GM21786 (cell line): Measurements from ENCODE around the gene M1AP.
"Not testable (repeated sequence)": the region's sequence is repeated elsewhere in the genome, so short reads cannot be mapped to it uniquely, and the experiment has no call there.

Source experiments
- ATAC-seq: cut with Tn5 transposase; IDR thresholded peaks from one replicate; pipeline ENCODE4 v1.9.1; 2021; ENCODE audit not compliant: unreplicated experiment

M1AP gene

DNA sequence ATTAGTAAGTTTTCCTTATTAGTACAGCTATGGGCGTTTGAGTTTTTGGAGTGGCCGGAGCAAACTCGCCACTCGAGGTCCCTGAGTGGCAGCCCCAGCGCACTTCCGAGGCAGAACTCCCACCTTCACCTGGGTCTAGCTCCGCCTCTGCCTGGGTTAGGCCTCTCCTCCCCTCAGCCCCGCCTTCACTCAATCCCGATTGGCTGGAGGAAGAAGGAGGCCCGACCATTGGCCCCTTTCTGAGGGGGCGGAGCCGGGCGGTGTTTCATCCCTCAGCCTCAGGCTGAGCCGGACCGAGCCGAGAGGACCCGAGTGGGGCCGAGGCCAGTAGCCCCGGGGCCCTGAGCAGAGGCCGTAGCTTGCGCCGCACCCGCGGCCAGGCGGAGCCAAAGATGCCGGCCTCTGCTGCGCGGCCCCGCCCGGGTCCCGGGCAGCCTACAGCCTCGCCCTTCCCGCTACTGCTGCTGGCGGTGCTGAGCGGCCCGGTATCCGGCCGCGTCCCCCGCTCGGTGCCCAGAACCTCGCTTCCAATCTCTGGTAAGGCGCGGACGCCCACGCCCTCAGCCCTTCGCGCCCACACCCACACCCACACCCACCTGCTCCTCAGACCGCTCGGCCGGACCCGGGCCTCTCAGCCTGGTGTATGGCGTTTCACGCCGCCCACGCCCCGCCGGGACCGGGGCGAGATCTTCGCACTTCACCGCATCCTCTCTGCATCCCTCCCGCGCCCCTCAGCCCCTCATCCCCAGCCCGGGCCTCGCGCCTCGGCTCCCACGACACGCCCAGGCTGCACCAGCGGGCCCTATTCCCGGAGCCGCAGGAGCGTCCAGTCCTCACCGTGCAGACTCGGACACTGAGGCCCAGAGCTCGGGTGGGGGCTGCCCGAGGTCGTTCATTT, 6.1 kb upstream of the M1AP start, which contains the start of gene SEMA4F:
Gene SEMA4F, plus strand, starts transcription at position 263 of the 898 bp plus-strand sequence. Its CDS starts 130 bp downstream, at position 393.
- ATAC-seq: peak; percentile 100

GRCh38 chr2:74653589-74653984, 5.5 kb upstream of the M1AP start:
- peak; percentile 17 for ATAC-seq

DNA sequence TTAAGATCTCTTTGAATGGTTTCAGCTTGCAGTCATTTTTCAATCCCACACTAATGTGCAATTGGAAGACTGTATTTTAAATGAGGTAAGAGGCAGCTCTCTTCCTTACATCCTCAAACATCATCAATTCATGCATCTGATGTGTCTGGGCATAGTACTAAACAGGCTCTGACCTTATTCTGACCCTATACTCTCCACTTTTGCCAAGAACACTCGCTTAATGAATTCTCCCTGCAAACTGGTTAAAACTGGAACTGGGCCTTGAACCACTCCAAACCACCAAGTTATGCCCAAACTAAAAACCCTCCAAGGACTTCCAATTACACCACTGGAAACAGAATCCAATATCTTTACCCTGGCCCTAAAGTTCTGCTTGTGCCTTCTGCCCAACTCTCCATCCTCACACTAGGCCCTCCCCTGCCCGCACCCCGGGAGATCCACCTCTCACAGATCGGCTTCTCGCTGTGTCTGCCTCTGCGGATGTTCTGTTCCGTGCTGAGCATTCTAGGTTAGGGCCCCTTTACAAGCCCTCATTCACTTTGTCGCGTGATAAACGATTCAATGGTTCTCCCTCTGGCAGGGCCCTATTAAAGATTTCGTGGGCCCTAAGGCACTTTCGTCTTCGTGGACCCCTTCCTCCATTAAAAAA, 1.2 kb downstream of the M1AP start:
- no peak for ATAC-seq

GRCh38 chr2:74646201-74646600, 1.9 kb downstream of the M1AP start:
- no peak for ATAC-seq

GRCh38 chr2:74645344-74645743, 2.8 kb downstream of the M1AP start:
- ATAC-seq: no peak

DNA sequence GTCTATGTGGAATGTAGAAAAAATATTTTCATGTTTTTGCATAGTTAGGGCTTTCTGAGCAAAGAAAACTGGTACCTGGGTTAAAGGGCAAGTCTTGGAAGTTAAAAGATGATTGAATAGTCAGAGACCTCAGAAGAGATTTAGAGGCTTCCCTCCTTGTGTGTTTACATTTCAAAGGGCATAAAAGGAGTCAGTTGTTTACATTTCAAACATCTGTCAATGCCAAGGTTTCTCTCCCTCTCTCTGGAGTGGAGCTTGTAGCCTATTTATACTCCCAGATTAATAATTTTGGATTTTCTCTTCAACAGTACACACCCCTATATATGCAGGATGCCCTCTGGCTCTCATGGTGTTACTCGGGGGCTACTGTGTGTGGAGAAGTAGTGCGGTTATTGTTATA, 8.6 kb downstream of the M1AP start:
- ATAC-seq: no peak

DNA sequence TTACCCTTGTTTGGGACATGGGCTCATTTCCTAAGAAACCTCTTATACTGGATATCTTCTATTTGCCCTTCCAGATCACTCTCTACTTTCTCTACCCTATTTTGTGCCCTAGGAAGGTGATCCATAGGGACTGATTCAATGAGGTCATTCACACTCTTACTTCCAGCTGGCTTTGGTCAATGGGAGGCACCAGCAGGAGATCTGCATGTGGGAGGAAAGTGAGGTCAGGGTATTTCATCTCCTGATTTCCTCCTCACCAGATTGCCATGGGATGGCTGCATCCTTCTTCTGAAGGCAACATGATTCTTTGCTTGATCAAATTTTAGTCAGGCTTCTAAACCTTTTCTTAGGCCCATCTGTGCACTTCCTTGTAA, 15.2 kb downstream of the M1AP start:
- no peak for ATAC-seq

- no peak for ATAC-seq
Measured at GRCh38 chr2:74632209-74632938, 15.8 kb downstream of the M1AP start.

- ATAC-seq: not testable (repeated sequence)
Measured at GRCh38 chr2:74630454-74630853, 17.7 kb downstream of the M1AP start.

DNA sequence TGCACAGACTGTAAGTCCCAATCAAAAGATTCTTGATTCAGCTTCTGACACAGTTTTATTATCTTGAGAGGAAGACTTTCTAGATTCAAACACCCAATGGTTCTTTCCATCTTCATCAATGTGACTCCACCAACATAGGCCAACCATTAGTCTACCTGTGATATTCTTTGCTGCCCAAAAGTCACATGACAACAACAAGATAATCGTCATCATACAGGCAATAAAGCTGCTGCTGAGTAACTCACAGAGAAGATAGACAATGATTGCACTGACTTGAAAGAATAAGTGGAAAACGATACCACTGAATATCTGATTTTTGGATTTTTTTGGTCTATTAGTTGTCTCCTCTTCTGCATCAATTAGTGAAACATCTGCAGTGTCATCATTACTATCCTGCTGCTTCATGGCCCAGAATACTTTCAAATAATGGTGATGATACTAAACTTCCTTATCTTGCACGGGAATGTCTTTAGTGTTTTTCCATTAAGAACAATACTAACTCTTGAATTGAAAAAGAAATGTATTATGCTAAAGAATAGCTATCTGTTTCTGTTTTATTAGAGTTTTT, 19.5 kb downstream of the M1AP start:
- no peak for ATAC-seq

GRCh38 chr2:74625658-74626425, 22.3 kb downstream of the M1AP start:
- ATAC-seq: no peak

DNA sequence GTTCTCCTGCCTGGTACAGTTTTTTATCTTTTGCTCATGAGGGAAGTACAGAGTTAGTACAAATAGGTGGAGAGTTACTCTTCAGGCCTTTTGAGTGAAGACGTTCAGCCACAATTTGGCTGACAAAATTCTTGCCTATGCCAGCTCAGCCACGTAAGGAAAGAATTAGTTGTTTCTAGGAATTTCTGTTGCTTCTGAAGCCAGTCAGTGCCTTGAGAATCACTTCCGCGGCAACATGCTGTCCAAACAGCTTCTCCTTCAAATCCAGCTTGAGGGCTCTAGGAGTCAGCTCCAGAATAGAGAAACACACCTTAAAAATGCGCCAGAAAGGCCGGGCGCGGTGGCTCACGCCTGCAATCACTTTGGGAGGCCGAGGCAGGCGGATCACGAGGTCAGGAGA, 27.5 kb downstream of the M1AP start:
- ATAC-seq: no peak

DNA sequence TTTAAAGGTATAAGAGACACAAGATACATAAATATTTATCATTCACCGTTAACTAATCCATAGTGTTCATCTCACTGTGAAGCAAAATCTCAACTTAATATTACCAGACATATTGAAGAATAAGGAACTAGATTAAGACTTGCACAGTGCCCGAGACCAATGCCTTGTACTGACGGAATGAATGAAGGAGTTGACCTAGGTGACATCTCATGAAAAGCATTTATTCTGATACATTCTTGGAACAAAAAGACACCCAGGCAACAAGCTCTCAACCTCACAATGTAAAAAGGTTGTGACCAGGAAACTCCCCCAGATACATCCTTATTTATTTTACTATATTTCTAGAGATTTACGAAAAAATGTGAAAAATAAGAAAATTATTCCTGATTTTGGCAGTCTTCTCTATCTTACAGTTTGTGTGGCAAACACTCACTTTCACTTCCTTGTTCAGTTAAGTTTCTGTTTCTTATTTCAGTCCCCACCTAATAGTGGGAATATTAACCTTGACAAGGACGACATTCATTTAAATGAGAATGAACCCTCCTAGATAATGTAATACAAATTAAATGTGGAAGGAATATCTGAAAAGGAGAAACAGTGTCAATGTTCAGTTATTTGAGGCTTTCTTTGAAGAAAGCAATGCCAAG, 28.4 kb downstream of the M1AP start:
- ATAC-seq: peak; percentile 75

- no peak for ATAC-seq
Measured at GRCh38 chr2:74618410-74619083, 29.6 kb downstream of the M1AP start.

- ATAC-seq: no peak
Measured at GRCh38 chr2:74617122-74617521, 31.0 kb downstream of the M1AP start.

DNA sequence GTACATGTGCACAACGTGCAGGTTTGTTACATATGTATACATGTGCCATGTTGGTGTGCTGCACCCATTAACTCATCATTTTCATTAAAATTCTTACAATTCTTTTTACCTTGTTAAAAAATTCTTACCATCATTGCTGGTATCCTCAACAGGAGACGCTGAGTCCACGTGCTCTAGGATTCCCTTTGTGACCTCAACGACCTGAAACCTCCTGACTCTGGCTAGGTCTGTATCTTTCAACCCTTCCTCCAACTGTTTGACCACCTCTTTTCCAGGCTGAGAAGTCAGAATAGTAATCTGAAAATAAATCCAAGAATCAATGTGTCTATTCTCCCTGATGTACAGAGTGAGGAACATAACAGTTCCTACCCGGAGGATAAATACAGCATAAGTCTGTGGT, 41.2 kb downstream of the M1AP start:
- ATAC-seq: no peak

DNA sequence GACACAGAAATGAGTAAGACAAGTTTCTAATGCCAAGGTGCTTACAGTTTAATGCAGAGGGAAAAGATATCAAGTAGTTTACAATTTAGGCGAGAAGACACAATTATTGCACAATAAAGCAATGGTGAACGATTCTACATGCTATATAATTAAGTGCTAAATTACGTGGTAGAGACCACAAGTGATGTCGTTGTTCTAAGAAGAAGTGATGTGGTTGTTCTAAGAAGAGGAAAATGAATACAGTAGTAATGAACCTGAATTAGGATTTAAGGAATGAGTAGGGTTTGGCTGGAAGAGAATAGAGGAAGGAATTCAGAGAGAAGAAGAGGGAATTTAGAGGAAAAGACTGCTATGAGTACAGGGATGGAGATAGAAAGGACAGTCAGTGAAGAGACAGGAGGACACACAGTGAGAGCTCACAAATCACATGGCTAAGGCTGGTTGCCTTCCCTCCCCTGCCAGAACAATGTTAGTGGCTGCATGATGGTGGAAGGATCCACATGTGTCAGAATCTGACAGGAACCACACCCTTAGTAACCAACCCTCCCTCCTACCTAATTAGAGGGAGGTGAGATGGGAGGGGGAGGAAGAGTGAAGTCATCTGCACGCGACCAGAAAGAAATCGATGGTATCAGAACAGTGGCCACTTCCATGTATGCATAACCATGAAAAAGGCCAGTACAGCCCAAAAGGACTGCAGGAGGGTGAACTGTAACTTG, 44.7 kb downstream of the M1AP start:
- ATAC-seq: no peak

- ATAC-seq: no peak
Measured at GRCh38 chr2:74602586-74603281, 45.4 kb downstream of the M1AP start.
